ENCODE results near the gene LRPPRC. TPM values are rescaled to one million over a fixed set of nuclear protein-coding genes. Genes with fewer than 3 reads are reported as not detected.
"Not testable (repeated sequence)": the region's sequence is repeated elsewhere in the genome, so short reads cannot be mapped to it uniquely, and the experiment has no call there.

Gene LRPPRC
- total RNA-seq, 1 donor from 2014 or later, result 153 TPM

DNA sequence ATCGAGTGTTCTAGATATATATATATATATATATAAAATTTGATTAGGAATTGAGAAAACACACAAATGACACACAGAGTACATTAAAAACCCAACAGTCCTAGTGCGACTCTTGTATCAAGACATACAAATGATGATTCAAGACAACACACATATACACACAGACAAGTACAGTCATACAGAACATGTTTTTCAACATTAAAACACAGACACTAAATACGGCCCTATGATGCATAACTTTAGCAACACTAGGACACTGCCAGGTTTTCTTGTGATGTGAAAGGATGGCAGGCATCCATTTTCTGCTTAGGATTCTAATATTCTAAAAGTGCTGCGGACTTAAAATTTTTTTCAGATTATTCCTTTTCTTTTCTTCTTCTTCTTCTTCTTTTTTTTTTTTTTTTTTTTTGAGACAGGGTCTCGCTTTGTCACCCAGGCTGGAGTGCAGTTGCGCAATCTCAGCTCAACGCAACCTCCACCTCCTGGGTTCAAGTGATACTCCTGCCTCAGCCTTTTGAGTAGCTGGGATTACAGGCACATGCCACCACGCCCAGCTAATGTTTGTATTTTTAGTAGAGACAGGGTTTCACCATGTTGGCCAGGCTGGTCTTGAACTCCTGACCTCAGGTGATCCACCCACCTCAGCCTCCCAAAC, 84.5 kb downstream of the LRPPRC start:
- DNase-seq (ENCODE audit: low read depth), result not testable (repeated sequence)

DNA sequence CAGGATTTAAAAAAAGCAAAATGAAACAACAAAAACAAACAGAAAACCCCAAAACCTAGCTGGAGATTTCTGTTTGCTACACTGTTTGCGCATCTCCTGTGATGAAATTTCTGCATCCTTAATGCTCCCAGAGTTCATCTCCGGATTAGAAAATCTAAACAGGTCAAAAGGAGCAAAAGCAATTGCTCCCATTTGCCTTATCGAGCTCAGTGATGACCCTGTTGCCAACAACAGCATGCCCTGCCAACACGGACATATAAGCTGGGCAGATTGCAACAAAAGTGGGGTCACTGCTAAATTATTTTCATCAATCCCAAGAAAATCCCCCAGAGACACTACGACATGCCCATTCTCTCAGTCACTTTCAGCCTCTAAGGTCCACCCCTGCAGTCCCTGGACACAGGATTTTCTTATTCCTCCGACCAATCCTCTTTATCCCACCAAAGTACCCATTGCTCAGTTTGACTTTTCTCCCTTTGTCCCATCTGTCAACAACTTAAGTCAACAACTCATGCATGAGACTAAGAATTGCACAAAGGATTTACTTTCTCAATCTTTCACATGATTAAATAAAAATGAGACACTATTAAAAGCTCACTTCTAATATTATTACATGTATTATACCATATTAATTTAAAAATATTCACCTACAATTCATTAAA, 89.2 kb downstream of the LRPPRC start:
- no peak for DNase-seq (ENCODE audit: low read depth)

DNA sequence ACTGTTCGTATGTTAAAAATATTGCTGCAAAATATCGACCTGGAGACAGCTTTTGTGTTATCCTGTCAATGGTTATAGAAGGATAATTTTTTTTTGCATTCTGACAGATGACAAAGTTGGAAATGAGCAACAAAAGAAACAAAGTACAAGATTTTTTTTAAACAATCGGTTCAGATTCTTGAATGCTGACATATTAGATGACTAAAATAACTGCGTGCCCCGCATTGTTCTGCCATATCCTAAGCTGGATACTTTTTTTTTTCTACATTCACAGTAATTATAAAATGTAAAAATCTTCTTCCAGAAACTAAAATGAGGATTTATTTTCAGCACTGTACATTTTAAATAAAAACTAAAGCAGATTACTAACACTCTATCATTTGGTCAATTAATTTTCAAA, 89.9 kb downstream of the LRPPRC start:
- DNase-seq (ENCODE audit: low read depth), result no peak

DNA sequence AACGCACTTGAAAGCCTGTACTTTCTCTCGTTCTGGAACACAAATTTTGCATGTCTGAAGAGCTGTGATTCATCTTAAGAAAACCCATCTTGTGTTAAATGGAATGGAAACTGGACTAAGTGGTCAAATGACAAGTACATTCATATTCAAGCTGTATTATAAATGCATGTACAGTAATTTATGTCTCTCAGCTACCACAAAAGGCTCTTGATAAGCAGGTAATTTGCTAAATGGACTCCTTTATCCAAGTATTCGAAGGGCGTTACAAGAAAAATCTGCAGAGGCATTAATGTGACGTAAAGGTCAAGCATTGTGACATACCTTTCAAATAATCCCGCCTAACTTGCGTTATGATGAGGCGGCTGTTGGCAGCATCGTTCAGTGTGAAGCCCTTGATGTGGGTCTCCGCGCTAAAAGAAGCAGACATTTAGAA, 90.4 kb downstream of the LRPPRC start:
- DNase-seq (ENCODE audit: low read depth), result peak; percentile 71

DNA sequence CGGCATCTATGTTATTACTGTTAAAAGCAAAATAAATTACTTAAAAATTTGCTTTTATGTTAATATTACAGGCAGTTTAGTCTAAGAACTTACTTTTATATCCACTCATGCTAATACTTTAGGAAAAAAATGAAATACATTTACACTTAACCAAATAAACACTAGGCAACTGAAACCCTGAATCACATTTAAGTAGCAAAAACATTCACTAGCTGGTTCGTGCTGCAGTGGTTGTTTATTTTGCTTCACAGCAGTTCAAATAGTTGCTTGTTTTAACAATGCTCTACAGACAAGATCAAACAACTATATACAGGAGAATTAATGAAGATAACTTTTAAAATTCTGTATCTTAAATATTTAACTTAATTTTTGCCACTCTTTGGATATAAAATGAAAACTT, 96.2 kb downstream of the LRPPRC start:
- DNase-seq (ENCODE audit: low read depth), result no peak

DNA sequence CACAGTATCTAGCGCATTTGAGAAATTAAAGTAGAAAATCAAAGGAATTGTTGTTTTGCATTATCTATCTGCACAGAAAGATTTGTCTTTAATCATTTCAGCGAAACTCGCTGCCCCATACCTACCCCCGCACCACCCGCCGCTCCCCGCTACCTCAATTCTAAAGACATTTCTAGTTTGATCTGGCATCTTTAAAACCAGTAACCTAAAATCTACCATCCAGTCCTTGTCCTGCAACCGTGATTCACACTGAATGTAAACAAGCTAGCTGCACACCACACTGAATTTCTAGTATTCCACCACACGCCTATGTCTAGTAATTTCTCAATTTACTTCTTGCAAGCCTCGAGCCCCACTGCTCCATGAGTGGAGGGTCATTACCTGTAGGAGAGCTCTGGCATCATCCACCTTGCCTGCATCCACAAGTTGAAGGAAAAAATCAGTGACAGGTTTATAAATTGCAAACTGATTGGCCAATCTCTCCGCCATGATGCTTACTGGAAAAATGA, 96.9 kb downstream of the LRPPRC start:
- no peak for DNase-seq (ENCODE audit: low read depth)

DNA sequence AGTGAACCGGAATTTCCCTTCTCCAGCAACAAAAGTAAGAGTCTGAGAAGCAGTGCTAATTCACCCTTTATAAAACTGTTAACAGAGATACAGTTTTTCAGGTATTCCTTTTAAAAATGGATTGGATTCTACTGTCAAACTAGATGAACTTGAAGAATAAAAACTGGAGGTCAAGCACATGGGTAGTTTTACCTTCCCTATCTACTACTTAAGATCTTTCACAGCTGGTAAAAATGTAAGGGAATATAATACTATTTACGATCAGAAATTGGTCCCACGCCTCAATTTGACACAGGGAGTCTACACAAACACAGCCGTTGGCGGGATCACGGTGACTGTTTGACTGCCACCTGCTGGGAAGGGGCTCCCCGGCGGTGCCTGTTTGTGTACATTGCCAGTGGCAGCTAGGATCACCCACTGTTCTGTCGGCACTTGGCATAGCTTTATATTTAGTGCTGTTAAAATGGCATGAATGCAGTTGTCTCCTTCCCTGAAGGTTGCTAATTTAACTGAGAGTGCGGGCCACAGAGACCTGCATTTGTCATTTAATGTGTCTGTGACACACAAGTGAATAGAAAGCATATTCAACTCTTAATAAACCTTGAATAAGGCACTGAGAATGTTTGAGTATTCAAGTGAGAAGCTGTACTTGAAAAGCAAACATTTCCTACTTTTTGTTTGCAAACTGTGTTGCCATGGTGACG, 97.5 kb downstream of the LRPPRC start:
- peak; percentile 10 for DNase-seq (ENCODE audit: low read depth)

DNA sequence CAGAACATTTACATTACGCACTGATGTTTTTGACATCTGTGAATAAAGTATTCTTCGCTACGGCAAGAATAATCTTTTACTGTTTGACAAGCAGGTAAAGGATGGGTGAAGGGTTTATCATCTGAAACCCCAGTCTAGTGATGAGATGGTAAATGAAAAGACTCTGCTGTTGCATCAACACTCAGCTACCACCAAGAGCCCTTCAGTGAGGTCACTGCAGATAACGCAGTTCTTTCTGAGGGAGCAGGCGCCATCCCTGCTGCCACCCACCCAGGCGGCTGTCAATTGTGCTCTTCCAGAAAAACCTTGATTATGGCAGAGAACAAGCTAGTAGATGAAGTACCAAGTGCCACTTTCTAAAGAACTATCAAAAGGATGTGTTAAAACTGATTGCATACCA, 98.3 kb downstream of the LRPPRC start:
- DNase-seq (ENCODE audit: low read depth), result no peak

DNA sequence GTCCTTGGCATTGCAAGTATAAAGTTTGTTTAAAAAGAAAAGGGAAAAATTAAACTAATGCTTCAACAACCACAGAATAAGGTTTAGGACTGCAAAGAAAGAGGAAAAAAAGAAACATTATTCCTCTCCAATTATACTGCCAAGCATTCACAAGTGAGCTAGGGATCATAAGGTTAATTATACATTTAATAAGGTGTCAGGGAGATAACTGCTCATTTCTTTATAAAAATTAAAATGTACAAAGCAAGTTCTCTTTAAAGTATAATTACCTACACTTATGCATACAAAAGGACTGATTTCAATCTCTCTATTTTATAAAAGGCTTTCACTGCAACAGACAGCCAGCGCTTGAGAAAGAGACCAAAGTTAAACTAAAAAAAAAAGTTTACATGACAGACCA, 98.9 kb downstream of the LRPPRC start:
- DNase-seq (ENCODE audit: low read depth), result no peak

DNA sequence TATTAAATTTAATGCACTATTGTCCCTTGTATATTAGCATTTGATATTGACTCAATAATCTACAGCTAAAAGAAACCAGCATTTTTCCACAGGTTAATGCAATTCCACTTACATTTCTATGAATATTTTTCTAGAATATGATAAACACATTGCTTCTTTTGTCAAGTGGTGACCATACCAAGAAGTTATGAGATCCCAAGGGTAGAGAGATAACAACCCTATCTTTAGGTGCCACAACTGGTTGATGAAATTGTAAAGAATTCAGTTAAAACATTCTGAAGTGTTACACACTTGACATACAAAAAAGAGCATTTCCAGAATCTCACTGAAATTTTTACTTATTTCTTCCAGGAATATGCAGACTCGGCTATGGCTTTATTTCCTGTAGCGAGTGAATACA, 101.0 kb downstream of the LRPPRC start:
- DNase-seq (ENCODE audit: low read depth), result no peak

DNA sequence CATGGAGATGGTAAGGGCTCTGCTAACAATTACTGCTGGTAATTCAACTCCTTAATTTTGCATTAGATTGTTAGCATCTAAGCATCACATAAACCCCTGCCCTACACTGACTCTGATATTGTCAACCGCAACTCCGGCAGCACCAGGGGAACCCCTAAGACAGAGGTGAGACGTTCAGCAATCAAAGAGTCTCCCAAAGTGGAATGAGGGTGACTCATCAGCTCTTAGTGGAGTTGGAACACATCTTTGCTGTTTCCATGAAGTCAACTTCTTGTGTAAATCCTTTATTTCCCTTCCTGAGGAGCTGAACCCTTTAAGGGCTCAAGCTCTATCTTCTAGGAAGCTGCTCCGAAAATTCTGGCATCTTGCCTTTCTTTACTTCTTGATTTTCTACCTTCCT, 104.9 kb downstream of the LRPPRC start:
- DNase-seq (ENCODE audit: low read depth), result peak; percentile 8

DNA sequence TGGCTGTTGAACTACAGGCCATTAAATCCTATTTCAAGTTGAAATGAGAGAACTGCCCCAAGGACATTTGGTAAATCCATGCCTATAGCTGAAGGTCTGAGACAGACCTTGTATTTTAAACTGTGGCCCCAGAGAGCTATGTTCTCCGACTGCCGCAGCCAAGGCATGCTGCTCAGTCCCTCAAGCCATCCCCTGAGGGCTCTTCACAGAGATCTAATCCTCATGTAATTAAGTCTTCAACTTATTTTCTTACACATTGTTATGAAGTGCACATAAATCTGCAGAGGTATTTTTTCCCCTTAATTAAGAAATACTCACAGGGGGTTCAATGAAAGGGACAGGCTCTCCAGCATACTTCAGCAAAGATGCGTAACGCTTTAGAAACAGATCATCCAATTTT, 106.4 kb downstream of the LRPPRC start:
- no peak for DNase-seq (ENCODE audit: low read depth)

DNA sequence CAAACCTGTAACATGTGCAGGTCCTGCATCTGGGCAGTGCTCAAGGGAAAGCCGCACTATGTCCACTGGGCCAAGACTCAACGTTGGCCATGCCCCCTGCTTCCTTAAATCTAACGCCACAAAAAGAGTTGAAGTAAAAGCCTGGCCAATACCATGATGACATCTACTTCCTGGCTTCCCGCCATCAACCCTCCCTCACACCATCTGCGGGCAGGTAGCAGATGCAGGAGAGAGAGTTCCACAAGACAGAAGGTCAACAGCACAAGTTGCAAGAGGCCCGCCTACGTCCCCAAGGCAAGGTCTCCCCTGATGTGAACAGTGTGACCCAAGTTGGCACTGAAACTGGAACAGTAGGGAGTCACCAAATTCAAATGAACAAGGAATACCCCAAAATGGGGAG, 108.6 kb downstream of the LRPPRC start:
- DNase-seq (ENCODE audit: low read depth), result no peak

DNA sequence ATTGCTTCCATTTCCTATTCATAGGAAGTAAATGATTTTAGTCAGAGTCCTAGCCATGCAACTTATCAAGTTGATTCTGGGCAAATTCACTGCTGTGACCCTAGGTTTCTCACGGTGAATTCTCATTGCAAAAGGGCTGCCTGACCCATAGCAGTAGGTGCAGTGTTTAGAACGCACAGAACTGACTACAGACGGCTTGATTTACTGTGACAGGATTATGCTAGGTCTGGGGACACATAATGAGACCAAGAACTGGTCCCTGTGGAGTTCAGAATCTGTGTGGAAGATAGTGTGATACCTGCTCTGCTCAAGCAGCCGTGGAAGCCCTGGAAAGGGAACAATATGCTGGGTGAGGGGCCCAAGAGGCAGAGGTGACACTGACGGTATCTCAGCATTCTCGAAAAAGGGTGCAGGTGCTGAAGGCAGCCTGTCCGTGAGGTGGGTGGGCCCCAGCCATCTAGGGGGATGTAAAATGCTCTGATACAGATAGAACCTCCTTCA, 110.6 kb downstream of the LRPPRC start:
- DNase-seq (ENCODE audit: low read depth), result no peak

DNA sequence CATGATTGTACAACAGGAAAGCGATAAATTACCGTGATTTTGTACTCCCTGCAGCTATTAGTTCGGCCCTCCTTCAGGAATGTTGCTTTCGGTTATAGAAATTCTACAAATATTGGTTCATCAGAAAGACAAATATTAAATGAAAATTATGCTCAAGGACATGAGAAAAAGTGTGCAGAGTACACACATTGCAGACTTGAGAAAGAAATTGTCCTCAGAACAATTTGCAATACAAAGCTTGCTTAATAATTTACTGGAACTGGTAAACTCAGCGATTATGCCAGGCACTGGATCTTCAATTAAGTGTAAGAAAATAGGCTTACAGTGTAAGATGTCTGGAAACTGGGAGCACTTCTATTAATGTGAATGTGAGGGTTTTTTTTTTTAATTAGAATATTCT, 111.1 kb downstream of the LRPPRC start:
- DNase-seq (ENCODE audit: low read depth), result peak; percentile 51

DNA sequence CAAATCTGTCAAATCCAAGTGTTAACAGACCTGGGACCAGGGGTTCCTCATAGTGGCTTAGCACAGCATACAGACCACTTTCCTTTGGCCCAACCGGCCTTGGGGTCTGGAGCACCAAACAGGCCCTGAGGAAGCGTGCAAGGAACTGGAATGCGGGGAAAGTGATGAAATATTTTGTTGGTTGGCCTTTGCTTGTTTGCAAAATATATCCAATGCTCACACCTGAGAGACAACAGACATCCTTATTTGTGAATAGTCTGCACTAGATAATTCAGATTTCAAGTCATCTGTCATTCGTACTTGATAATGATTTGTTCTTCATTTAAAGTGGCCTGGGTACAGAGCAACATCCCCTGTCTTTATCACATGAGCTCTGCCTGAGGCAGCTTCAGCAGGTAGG, 113.5 kb downstream of the LRPPRC start:
- DNase-seq (ENCODE audit: low read depth), result no peak

DNA sequence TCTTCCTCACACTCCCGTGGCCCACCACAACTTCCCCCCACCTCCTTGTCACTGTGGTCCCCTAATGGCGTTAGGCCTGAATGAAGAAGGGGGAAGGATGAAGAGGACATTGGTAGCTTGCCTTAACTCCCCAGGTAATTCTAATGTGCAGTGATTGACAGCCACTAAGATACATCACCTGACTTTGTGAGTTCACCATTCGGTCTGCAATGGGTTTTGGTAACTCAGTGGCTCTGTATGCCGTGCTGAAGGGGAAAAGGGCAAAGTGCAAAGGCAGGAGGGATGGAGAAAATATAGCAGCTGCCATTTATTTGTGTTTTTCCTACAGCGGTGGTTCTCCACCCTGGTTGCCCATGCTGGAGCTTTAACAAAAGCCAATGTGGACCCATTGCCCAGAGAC, 114.8 kb downstream of the LRPPRC start:
- no peak for DNase-seq (ENCODE audit: low read depth)

DNA sequence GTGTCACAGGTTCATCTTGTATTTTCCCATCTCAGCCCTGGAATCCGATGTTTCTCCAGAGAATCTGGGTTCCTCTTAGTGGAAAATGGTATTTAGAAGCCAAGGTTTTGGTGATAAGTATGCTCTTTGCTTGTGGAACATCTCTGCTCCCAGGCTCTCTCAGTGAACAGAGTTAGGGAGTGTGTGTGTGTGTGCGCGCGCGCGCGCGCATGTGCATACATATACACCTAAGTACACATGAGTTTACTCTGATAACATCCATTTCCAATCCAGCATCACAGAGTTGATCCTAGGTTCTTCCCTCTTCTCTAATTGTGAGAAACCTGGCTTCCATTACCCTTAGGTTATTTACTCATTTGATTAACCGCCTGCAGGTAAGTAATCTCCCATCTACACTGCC, 115.3 kb downstream of the LRPPRC start:
- no peak for DNase-seq (ENCODE audit: low read depth)

DNA sequence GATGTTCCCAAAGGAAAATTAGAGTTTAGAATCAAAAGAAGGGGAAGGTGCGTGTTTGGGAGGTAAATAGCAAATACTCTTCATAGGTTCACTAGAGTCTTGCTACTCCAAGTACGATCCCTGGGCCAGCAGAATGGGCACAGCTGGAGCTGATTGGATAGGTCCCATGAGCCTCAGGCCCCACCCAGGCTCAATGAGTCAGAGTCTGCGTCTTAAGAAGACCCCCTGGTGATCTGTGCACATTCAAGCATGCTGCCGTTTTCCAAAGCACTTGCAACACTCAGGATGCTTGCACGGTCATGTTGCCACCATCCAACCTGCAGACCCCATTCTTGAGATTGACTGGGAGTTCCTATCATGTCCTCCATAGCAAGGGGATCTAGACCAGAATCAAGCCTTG, 116.5 kb downstream of the LRPPRC start:
- DNase-seq (ENCODE audit: low read depth), result no peak

DNA sequence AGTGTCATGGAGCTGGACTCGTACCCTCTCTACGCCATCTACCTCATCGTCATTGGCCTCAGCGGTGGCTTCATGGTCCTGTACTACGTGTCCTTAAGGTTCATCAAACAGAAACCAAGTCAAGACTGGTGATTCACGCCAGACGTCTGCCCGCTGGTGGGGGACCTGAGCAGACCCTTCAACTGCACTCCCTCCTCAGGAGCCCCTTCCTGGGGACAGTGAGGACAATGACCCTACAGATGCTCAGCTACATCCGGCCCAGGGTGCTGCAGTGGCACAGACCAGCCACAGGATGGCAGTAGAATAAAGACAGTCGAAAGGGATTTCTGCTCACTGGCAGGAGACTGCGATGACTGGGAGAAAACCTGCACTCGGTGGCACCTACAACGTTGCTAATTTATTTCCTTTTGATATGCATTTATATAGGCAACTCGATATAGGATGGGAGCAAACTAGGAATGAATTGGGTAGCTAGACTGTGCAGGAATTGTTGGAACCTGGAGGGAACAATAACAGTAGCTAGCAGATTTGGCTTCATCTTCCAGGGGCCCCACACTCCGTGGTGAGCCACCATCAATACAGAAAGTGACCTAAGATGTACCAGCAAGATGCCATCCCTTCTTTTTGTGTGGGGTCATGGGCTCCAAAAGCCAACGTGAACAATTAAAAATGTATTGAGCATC, 117.9 kb downstream of the LRPPRC start:
- DNase-seq (ENCODE audit: low read depth), result peak; percentile 47

DNA sequence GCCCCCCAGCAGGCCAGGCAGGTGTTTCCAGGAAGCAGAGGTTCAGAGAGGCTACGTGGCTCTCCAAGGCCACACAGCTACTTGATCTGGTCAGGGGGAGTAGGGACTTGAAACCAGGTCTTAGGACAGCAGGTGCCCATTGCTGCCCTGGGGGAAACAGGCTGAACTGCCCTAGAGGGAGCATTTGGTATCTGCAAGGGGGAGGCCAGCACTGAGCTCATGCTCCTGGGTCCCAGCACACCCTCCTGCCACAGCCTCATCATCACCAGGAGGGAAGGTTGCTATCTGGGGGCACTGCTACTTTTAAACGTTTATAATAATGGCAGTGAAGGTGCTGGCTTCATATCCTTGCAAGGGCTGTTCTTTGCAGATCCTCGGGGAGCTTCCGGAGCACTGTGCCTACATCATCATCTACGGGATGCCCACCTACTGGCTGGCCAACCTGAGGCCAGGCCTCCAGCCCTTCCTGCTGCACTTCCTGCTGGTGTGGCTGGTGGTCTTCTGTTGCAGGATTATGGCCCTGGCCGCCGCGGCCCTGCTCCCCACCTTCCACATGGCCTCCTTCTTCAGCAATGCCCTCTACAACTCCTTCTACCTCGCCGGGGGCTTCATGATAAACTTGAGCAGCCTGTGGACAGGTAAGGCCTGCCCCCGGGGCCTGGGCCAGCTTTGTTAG, 120.9 kb downstream of the LRPPRC start:
- DNase-seq (ENCODE audit: low read depth), result no peak

DNA sequence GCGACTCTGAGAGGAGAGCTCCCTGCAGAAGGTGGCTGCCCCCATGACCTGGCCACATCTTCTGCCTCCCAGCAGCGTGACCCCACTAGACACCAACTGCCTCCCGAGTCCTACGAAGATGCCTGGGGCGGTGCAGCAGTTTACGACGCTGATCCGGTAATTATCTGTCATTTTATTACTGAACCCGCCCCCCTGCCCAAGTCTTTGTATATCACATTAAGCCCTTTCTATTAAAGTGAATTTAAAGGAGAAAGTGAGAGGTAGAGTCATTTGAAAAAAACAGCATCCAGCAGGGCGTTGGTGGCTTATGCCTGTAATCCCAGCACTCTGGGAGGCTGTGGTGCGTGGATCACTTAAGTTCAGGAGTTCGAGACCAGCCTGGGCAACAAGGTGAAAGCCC, 123.6 kb downstream of the LRPPRC start:
- DNase-seq (ENCODE audit: low read depth), result no peak

All from renal cortical epithelial cell (primary cell).